AG04450 (cell line): ENCODE measurements around the gene ATXN1. TPM values are rescaled to one million over a fixed set of nuclear protein-coding genes. Genes with fewer than 3 reads are reported as not detected.

Experiments
- CTCF ChIA-PET: fragments of 300-600, 350-600 bp; formaldehyde crosslinking; extraction: SDS; loops from one replicate; lab custom pipeline; 2022; ENCODE audit warnings: antibody characterized with exemption, inconsistent platforms; lab: Charles Lee
- POLR2A ChIA-PET: fragments of 350-600 bp; formaldehyde crosslinking; extraction: SDS; loops from one replicate; lab custom pipeline; 2021; ENCODE audit warnings: antibody characterized with exemption, inconsistent platforms; lab: Yijun Ruan, JAX
- DNase-seq: peaks from one replicate; pipeline ENCODE4 v3.0.0-alpha.2; 2011; ENCODE audit warnings: low read depth, low spot score
- H3K27ac ChIP-seq: one replicate; pipeline ENCODE4 v1.5.1; 2012; ENCODE audit warnings: low read depth, low read length, control low read depth
- H3K27me3 ChIP-seq: one replicate; pipeline ENCODE4 v1.6.0; 2012; ENCODE audit warnings: low read length; ENCODE audit not compliant: control insufficient read depth, insufficient read depth
- H3K4me3 ChIP-seq: 2 replicates; pipeline ENCODE4 v1.5.1; 2011; ENCODE audit warnings: mild to moderate bottlenecking, low read depth, low read length, control low read depth
- H3K9me3 ChIP-seq: 2 replicates; pipeline ENCODE4 v1.5.1; 2012; ENCODE audit warnings: low read length; ENCODE audit not compliant: control insufficient read depth, insufficient read depth
- polyA plus RNA-seq: library from polyadenylated mRNA; depleted of rRNA; stranded (reverse); fragments of >200 nt; gene quantifications from 2 replicates; pipeline ENCODE4 v1.2.3, GENCODE V29; 2011
- TF ChIP-seq, protein P1 (sequence below): IDR thresholded peaks from 2 replicates; pipeline ENCODE4 v1.5.1; 2011; ENCODE audit warnings: low read depth, low read length, control low read depth, inconsistent platforms

ATXN1 gene
- polyA plus RNA-seq, 1 experiment = 12.6 TPM

DNA sequence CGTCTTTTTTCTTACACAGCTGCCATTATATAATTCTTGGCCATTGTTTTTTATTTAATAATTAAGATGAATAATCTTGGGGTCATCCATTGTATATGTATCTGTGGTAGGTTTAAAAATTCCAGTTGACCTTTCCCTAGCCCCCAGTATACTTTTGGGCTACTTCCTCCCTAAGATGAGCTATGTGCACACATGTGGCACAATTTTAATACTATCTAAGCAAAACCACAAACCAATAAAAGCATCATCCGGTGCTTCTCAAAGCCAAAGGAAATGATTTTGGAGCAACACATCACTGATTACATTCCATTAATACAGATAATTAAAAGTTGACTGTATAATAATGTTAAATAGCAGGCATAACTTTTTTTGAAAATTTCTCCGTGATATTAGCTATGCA is 161.2 kb downstream of the ATXN1 start:
- Histone ChIP-seq H3K9me3 (no peaks in the 10 kb centered on the region), H3K27ac (no peak overlapping the region), H3K4me3 (no peak overlapping the region), H3K27me3 (no peaks in the 10 kb centered on the region)
- DNase-seq = no peak
- ChIA-PET CTCF (no interaction called here), POLR2A (no interaction called here)
- TF ChIP-seq, protein P1, sequence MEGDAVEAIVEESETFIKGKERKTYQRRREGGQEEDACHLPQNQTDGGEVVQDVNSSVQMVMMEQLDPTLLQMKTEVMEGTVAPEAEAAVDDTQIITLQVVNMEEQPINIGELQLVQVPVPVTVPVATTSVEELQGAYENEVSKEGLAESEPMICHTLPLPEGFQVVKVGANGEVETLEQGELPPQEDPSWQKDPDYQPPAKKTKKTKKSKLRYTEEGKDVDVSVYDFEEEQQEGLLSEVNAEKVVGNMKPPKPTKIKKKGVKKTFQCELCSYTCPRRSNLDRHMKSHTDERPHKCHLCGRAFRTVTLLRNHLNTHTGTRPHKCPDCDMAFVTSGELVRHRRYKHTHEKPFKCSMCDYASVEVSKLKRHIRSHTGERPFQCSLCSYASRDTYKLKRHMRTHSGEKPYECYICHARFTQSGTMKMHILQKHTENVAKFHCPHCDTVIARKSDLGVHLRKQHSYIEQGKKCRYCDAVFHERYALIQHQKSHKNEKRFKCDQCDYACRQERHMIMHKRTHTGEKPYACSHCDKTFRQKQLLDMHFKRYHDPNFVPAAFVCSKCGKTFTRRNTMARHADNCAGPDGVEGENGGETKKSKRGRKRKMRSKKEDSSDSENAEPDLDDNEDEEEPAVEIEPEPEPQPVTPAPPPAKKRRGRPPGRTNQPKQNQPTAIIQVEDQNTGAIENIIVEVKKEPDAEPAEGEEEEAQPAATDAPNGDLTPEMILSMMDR = no peak

DNA sequence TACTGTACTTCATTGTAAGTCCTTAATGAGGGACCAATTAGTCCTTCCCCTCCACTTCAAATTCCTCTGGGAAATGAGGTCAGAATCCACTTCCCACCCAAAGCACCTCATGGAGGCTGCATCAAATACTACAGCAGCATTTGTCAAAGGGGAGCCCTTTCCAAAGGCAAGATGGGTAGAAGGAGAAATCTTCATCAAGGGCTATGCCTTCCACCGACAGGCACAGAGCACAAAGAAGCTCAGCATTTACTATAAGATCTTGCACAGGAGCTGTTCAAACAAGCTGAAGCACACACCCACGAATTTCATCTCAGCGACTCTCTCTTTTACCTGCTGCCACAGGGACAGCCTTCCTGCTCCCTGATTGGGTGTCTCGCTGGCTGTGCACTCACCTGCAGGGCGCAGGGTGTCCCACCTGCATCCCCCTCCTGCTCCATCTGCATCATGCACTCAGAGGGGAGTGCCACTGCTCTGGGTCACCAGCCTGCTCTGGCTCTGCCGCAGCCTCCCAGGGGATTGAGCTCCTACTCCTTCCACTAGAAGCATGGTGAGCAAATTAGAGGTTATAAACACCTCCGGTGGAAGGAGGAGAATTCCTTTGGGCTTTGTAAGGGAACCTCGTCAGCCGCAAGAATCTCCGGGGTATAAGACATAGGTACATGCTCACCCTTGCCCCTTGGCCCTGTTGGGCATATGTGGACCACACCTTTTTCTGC is 164.5 kb downstream of the ATXN1 start:
- Histone ChIP-seq H3K27ac (no peak overlapping the region), H3K9me3 (no peaks in the 10 kb centered on the region), H3K4me3 (no peak overlapping the region), H3K27me3 (no peaks in the 10 kb centered on the region)
- ChIA-PET POLR2A (no interaction called here), CTCF (no interaction called here)
- no peak for DNase-seq
- TF ChIP-seq, protein P1 = no peak

DNA sequence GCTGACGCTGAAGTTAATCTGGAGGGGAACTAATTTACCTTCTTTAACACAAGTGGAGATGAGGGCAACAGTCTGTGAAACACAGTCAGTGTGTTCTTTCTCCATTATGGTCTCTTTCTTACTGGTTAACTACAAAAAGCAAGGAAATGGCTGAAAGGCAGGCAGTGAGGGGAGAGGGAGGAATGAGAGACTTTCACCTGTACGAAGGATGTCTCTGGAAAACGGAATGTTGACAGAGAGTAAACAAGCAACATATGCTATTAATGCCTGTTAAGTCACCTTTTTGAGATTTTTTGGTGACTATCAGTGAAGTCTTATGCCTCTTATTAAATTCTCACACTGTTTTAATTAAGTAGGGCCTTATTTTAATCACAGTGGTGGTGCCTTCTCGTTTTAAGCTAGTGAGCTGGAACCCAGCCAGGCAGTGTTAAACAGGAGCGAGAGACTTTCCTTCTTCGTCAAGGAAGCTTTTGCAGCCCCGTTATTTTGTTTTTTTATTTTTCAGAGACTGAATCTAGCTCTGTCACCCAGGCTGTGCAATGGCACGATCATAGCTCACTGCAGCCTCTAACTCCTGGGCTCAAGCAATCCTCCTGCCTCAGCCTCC is 165.6 kb downstream of the ATXN1 start:
- Histone ChIP-seq H3K4me3 (no peak overlapping the region), H3K9me3 (no peaks in the 10 kb centered on the region), H3K27ac (no peak overlapping the region), H3K27me3 (no peaks in the 10 kb centered on the region)
- TF ChIP-seq, protein P1 = no peak
- DNase-seq = no peak
- POLR2A ChIA-PET = no interaction called here
- CTCF ChIA-PET = interaction anchor here (0.6 kb wide), 1 partner anchor 78 kb away, joined by 6 read pairs; no protein-coding TSS in a partner anchor

- no peak for DNase-seq
- Histone ChIP-seq H3K4me3 (no peak overlapping the region), H3K27me3 (no peaks in the 10 kb centered on the region), H3K9me3 (no peaks in the 10 kb centered on the region), H3K27ac (no peak overlapping the region)
- TF ChIP-seq, protein P1 = no peak
- ChIA-PET CTCF (interaction anchor here (0.5 to 0.6 kb wide), 2 partner anchors 185 to 1226 kb away, joined by 4 read pairs; no protein-coding TSS in a partner anchor), POLR2A (no interaction called here)
Measured at GRCh38 chr6:16594849-16595248, 166.4 kb downstream of the ATXN1 start.
